ENCODE results near the gene B3GNT7. TPM values are rescaled to one million over a fixed set of nuclear protein-coding genes. Genes with fewer than 3 reads are reported as not detected.

The B3GNT7 gene
- total RNA-seq, 2 experiments from 2014 or later: 7.8 to 8.7 TPM

- TF ChIP-seq CTCF (conservative IDR thresholded peaks at IDR 0.05; ENCODE audit: low read length) (no peak), EZH2phosphoT487 (IDR thresholded peaks at IDR 0.05; ENCODE audit: borderline replicate concordance, low read depth, low read length) (no peak)
- intact Hi-C loops (cut with micrococcal nuclease; ENCODE audit: unreplicated experiment): no loop called here
- no peaks in the 10 kb centered on the region for H3K79me2 ChIP-seq (ENCODE audit: insufficient read depth, low read depth, low read length)
- H3K4me1 ChIP-seq (ENCODE audit: insufficient read depth, low read length, poor library complexity, severe bottlenecking): peaks cover 18% of the 10 kb centered on the region
- H3K4me3 ChIP-seq (ENCODE audit: low read depth, low read length, poor library complexity, severe bottlenecking): no peak overlapping the region
- H3K4me2 ChIP-seq (ENCODE audit: low read length): no peak overlapping the region
- H3K9me2 ChIP-seq (ENCODE audit: insufficient read depth, low read length): no peaks in the 10 kb centered on the region
- no peaks in the 10 kb centered on the region for H3K9me3 ChIP-seq (ENCODE audit: low read length)
- no TSS peak for BruUV-seq (replicated peaks)
- POLR2A ChIA-PET: interaction anchor here (1.0 to 2.2 kb wide), 2 partner anchors 15 to 33 kb away, joined by 3 to 8 read pairs; no protein-coding TSS in a partner anchor
- DNase-seq (ENCODE audit: low spot score): no peak
- H3K36me3 ChIP-seq (ENCODE audit: insufficient read depth, low read length): no peaks in the 10 kb centered on the region
- no peak overlapping the region for H3K27ac ChIP-seq (ENCODE audit: low read depth, low read length, poor library complexity, severe bottlenecking)
- CTCF ChIA-PET (ENCODE audit: unreplicated experiment): interaction anchor here (0.7 to 1.5 kb wide), 2 partner anchors 13 to 33 kb away, joined by 3 to 7 read pairs; no protein-coding TSS in a partner anchor
- no peak overlapping the region for H2AFZ ChIP-seq (ENCODE audit: low read length)
- H4K20me1 ChIP-seq (ENCODE audit: insufficient read depth, low read length): no peaks in the 10 kb centered on the region
Measured at GRCh38 chr2:231360881-231361371, 34.6 kb upstream of the B3GNT7 start.

GRCh38 chr2:231361701-231362554 is 33.6 kb upstream of the B3GNT7 start:
- no TSS peak for BruUV-seq (replicated peaks)
- Histone ChIP-seq H4K20me1 (ENCODE audit: insufficient read depth, low read length) (no peaks in the 10 kb centered on the region), H3K4me3 (ENCODE audit: low read depth, low read length, poor library complexity, severe bottlenecking) (no peak overlapping the region), H3K27ac (ENCODE audit: low read depth, low read length, poor library complexity, severe bottlenecking) (no peak overlapping the region), H3K9me2 (ENCODE audit: insufficient read depth, low read length) (no peaks in the 10 kb centered on the region), H3K79me2 (ENCODE audit: insufficient read depth, low read depth, low read length) (no peaks in the 10 kb centered on the region), H2AFZ (ENCODE audit: low read length) (peak overlapping the region; percentile 84), H3K9me3 (ENCODE audit: low read length) (no peaks in the 10 kb centered on the region), H3K4me1 (ENCODE audit: insufficient read depth, low read length, poor library complexity, severe bottlenecking) (peaks cover 18% of the 10 kb centered on the region), H3K4me2 (ENCODE audit: low read length) (peak overlapping the region; percentile 38; the same call in 1 of the 2 replicates), H3K36me3 (ENCODE audit: insufficient read depth, low read length) (no peaks in the 10 kb centered on the region)
- ChIA-PET POLR2A (interaction anchor here (0.9 to 2.2 kb wide), 3 partner anchors 16 to 32 kb away, joined by 3 to 8 read pairs (median 4); no protein-coding TSS in a partner anchor), CTCF (ENCODE audit: unreplicated experiment) (interaction anchor here (0.5 to 1.5 kb wide), 5 partner anchors 12 to 1693 kb away, joined by 3 to 7 read pairs (median 5); no protein-coding TSS in a partner anchor)
- TF ChIP-seq EZH2phosphoT487 (IDR thresholded peaks at IDR 0.05; ENCODE audit: borderline replicate concordance, low read depth, low read length) (no peak), CTCF (conservative IDR thresholded peaks at IDR 0.05; ENCODE audit: low read length) (peak; percentile 61)
- intact Hi-C loops (cut with micrococcal nuclease; ENCODE audit: unreplicated experiment): loop anchor here (2.0 kb wide), 1 partner anchor 33 kb away; the partner anchor contains the start of gene B3GNT7
- DNase-seq (ENCODE audit: low spot score): peak; percentile 76
